Fibroblast of mammary gland (primary cell): ENCODE results near the gene CADPS.

Experiments used
- DNase-seq: peaks from one replicate; pipeline ENCODE4 v3.0.0-alpha.2; 2010; ENCODE audit warnings: low read depth
- H3K4me3 ChIP-seq: 2 replicates; pipeline ENCODE4 v1.5.1; 2011; ENCODE audit warnings: low read depth, mild to moderate bottlenecking, low read length, moderate library complexity; ENCODE audit not compliant: control insufficient read depth
- CTCF ChIP-seq: conservative IDR thresholded peaks from 2 replicates; pipeline ENCODE4 v1.5.1; 2011; ENCODE audit warnings: low read depth, low read length, inconsistent platforms; ENCODE audit not compliant: control insufficient read depth, insufficient read depth

Gene CADPS

DNA sequence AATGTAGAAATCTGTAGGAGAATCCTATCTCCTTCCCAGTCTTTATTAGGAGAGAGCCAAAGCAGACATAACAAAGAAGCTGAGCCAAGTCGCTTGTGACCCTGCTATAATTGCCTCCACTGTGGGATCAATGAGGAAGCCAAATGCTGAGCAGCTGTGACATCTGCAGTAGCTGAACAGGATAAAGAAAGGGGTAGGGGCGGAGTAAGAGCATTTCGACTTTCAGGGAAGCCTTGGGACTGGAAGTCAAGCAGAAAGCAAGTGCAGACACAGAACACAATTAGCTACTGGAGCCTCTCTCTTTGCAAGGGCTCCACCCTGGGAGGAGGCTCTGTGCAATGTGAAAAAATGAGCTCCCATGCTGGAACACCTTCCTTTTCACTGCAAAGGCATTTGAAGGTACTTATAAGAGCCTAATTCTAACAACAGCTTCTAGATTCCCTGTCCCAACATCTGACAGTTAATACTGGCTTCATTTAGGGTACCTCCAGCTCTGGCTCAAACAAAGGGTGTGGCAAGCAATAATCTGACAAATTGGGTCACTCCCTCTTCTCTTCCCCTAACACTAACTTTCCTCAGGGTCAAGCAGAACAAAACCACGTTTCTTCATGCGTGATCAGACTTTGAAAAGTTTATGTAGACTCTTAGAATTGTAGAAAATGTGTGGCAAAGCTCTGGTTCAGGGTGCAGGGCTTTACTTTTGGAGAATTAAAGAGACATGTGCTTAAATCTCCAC is 166.4 kb downstream of the CADPS start:
- no peak for DNase-seq
- no peak for TF ChIP-seq CTCF
- H3K4me3 ChIP-seq = no peak overlapping the region

DNA sequence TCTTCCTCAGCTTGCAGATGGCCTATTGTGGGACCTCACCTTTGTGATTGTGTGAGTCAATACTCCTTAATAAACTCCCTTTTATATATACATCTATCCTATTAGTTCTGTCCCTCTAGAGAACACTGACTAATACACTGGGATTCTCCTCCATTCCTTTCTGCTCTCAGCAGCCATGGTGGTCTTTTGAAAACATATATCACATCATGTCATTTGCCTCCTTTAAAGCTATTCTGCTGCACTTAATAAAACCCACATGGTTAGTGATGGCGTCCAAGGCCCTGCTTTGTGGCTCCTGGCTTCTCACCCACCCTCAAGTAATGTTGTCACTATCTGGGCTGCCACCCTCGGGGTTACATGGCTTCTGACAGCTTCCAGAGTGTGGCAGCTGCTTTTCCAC is 169.5 kb downstream of the CADPS start:
- TF ChIP-seq CTCF = no peak
- H3K4me3 ChIP-seq = no peak overlapping the region
- no peak for DNase-seq

DNA sequence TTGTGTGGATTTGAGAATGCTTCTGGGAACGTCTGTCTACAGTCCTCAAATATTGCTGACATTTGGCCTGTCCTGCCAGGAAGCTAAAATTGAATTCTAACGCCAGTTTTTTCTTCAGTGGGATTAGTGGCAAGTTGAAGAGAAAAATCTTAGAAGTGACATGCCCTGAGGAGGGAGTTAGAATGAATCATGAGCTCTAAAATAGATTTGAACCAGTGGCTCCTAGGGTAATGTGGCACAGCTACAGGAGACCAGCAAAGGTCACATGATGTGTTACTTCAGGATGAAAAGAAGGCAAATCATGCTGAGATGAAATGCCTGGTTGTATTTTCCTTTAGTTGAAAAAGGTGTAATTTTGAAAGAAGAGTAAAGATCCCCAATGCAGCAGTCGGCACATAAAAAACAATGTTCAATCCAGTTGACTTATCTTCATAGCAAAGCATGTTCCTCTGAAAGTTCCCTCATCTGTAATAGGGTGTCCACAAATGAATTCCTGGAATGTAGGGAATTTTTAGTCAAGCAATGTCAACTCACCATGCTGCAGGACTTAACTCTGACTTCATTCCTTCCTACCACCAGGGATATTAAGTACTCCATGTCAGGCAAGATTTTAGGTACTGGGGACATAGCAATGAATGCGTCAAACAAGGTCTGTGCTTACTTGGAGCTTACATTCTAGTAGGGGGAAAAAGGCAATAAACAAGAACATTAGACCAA is 171.6 kb downstream of the CADPS start:
- no peak for DNase-seq
- TF ChIP-seq CTCF = no peak
- no peak overlapping the region for H3K4me3 ChIP-seq

GRCh38 chr3:62700357-62700756 is 174.9 kb downstream of the CADPS start:
- H3K4me3 ChIP-seq = no peak overlapping the region
- TF ChIP-seq CTCF = no peak

GRCh38 chr3:62699728-62700127 is 175.5 kb downstream of the CADPS start:
- TF ChIP-seq CTCF = no peak
- DNase-seq = no peak
- H3K4me3 ChIP-seq = no peak overlapping the region

More at GRCh38 chr3:62700357-62700756, 174.9 kb downstream of the CADPS start:
- DNase-seq = no peak

GRCh38 chr3:62696011-62696410 is 179.2 kb downstream of the CADPS start:
- no peak for TF ChIP-seq CTCF

More at GRCh38 chr3:62696011-62696410, 179.2 kb downstream of the CADPS start:
- DNase-seq = no peak
- no peak overlapping the region for H3K4me3 ChIP-seq
